H1 (cell line): ENCODE results near the gene CTU1. TPM values are rescaled to one million over a fixed set of nuclear protein-coding genes. Genes with fewer than 3 reads are reported as not detected.

ENCODE experiments used
- RNF2 ChIP-seq: fragments of 200-900, 300-1000 bp; sonication (generic); IDR thresholded peaks from 2 replicates; pipeline ENCODE4 v1.7.1; 2016; ENCODE audit warnings: borderline replicate concordance, low read depth, mild to moderate bottlenecking, antibody characterized with exemption, low read length; ENCODE audit not compliant: poor library complexity, severe bottlenecking; ENCODE audit errors: missing control alignments
- polyA plus RNA-seq, 7 experiments: library from polyadenylated mRNA; depleted of rRNA in 3 of 7; stranded (reverse) in 5 of 7; unstranded in 2 of 7; fragments of >200 nt in 5 of 7; fragments of 200-250 nt in 2 of 7; gene quantifications; 1 replicate in 5 of 7; 2 replicates in 1 of 7; 4 replicates in 1 of 7; pipeline versions ENCODE4 v1.2.1 to v1.2.3, GENCODE V29; 2011 to 2013; ENCODE audit warnings: missing spikeins in 2 of 7, mixed read lengths in 2 of 7
- total RNA-seq: library from RNA; stranded (reverse); fragmentation: NEBNext Ultra II Directional; extraction: Animal tissue kit (Norgen Biotek cat#: 25700); gene quantifications from 2 replicates; pipeline ENCODE4 v1.2.1, GENCODE V29; 2021
- TF ChIP-seq, protein P1 (sequence below), 3 experiments: IDR thresholded peaks; 1 replicate in 2 of 3; 2 replicates in 1 of 3; pipeline versions ENCODE4 v1.5.1 to v1.6.1; 2011; ENCODE audit warnings: low read length in 3 of 3, mild to moderate bottlenecking in 3 of 3, inconsistent platforms in 2 of 3, low read depth in 1 of 3, moderate library complexity in 1 of 3; ENCODE audit not compliant: insufficient read depth in 1 of 3; ENCODE audit errors: control extremely low read depth in 1 of 3

CTU1 gene
- total and polyA plus RNA-seq, 2 of the 8 experiments (the other 6 are each of a cell fraction or from before 2014, with no cell fraction given), result 4.6 to 7.2 TPM

DNA sequence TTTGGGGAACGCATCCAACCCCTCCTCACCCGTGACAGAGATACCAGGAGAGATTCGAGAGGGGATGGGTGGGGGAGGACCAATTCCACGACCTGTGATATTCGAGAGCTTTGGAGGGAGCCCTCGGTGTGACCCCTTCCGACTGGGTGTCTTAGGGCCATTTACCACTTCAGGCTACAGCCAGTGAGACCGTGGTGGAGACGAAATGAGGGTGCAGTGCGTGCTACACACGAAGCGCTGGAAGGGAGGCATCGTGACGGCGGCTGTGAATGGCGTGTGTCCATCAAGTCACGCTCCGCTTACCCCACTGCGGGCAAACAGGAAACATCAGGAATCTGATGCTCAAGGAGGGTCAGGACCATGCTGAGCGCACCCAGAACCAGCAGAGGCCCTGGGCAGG is 10.4 kb downstream of the CTU1 start (continued):
- no peak for TF ChIP-seq RNF2
- TF ChIP-seq, protein P1, sequence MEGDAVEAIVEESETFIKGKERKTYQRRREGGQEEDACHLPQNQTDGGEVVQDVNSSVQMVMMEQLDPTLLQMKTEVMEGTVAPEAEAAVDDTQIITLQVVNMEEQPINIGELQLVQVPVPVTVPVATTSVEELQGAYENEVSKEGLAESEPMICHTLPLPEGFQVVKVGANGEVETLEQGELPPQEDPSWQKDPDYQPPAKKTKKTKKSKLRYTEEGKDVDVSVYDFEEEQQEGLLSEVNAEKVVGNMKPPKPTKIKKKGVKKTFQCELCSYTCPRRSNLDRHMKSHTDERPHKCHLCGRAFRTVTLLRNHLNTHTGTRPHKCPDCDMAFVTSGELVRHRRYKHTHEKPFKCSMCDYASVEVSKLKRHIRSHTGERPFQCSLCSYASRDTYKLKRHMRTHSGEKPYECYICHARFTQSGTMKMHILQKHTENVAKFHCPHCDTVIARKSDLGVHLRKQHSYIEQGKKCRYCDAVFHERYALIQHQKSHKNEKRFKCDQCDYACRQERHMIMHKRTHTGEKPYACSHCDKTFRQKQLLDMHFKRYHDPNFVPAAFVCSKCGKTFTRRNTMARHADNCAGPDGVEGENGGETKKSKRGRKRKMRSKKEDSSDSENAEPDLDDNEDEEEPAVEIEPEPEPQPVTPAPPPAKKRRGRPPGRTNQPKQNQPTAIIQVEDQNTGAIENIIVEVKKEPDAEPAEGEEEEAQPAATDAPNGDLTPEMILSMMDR (IDR thresholded peaks at IDR 0.05; ENCODE audit: control extremely low read depth in 1 of 3, insufficient read depth in 1 of 3, low read depth in 1 of 3, low read length in 3 of 3), result no peak
